ENCODE measurements around the gene IL1B.
"Not testable (repeated sequence)": the region's sequence is repeated elsewhere in the genome, so short reads cannot be mapped to it uniquely, and the experiment has no call there.

IL1B gene

GRCh38 chr2:112836695-112837117 lies at the start of gene IL1B:
Gene IL1B (minus strand): TSS chr2:112836779. CDS start chr2:112836229, 550 bp downstream.
- no peak for DNase-seq

GRCh38 chr2:112886291-112886690 lies 49.7 kb upstream of the IL1B start:
- DNase-seq: no peak

GRCh38 chr2:112885506-112885902 lies 48.9 kb upstream of the IL1B start:
- no peak for DNase-seq

- no peak for DNase-seq
Measured at GRCh38 chr2:112884869-112885505, 48.4 kb upstream of the IL1B start.

GRCh38 chr2:112883669-112884068 lies 47.1 kb upstream of the IL1B start:
- no peak for DNase-seq

- no peak for DNase-seq
Measured at GRCh38 chr2:112881217-112881985, 44.8 kb upstream of the IL1B start.

- no peak for DNase-seq
Measured at GRCh38 chr2:112880696-112881095, 44.1 kb upstream of the IL1B start.

- no peak for DNase-seq
Measured at GRCh38 chr2:112880091-112880531, 43.5 kb upstream of the IL1B start.

GRCh38 chr2:112879491-112880041 lies 43.0 kb upstream of the IL1B start:
- DNase-seq: no peak

- no peak for DNase-seq
Measured at GRCh38 chr2:112877423-112877822, 40.8 kb upstream of the IL1B start.

- no peak for DNase-seq
Measured at GRCh38 chr2:112876971-112877361, 40.4 kb upstream of the IL1B start.

- DNase-seq: no peak
Measured at GRCh38 chr2:112876257-112876970, 39.8 kb upstream of the IL1B start.

GRCh38 chr2:112870841-112871835 lies 34.6 kb upstream of the IL1B start:
- no peak for DNase-seq

- DNase-seq: peak; percentile 2
Measured at GRCh38 chr2:112869258-112869842, 32.8 kb upstream of the IL1B start.

- DNase-seq: no peak
Measured at GRCh38 chr2:112867701-112868631, 31.4 kb upstream of the IL1B start.

- no peak for DNase-seq
Measured at GRCh38 chr2:112866128-112866835, 29.7 kb upstream of the IL1B start.

- DNase-seq: no peak
Measured at GRCh38 chr2:112864072-112864471, 27.5 kb upstream of the IL1B start.

- DNase-seq: not testable (repeated sequence)
Measured at GRCh38 chr2:112859406-112860183, 23.0 kb upstream of the IL1B start.

- no peak for DNase-seq
Measured at GRCh38 chr2:112850588-112850987, 14.0 kb upstream of the IL1B start.

All from NCI-H1092 (cell line).